HepG2 (cell line): ENCODE measurements around the gene ELN. TPM values are rescaled to one million over a fixed set of nuclear protein-coding genes. Genes with fewer than 3 reads are reported as not detected.

Experiments
- AKNA ChIP-seq: sonication (generic); formaldehyde crosslinking; IDR thresholded peaks from 2 replicates; pipeline ENCODE4 v1.4.0; 2020; ENCODE audit warnings: missing genetic modification reagents, borderline replicate concordance
- CCDC6 ChIP-seq: sonication (generic); formaldehyde crosslinking; IDR thresholded peaks from 2 replicates; pipeline ENCODE4 v1.8.1; 2022; ENCODE audit warnings: mild to moderate bottlenecking, missing genetic modification reagents, moderate library complexity
- E2F1 ChIP-seq: sonication (generic); formaldehyde crosslinking; IDR thresholded peaks from 2 replicates; pipeline ENCODE4 v1.5.0; 2020; ENCODE audit warnings: missing genetic modification reagents
- GFI1 ChIP-seq: sonication (generic); formaldehyde crosslinking; IDR thresholded peaks from 2 replicates; pipeline ENCODE4 v1.5.0; 2020; ENCODE audit warnings: missing genetic modification reagents, mild to moderate bottlenecking, borderline replicate concordance
- HIVEP1 ChIP-seq: sonication (generic); formaldehyde crosslinking; IDR thresholded peaks from 2 replicates; pipeline ENCODE4 v1.4.0; 2020; ENCODE audit warnings: mild to moderate bottlenecking, missing genetic modification reagents
- IRF2 ChIP-seq: IDR thresholded peaks from 2 replicates; pipeline ENCODE4 v1.6.1; 2018; ENCODE audit warnings: missing genetic modification reagents, missing compliant biosample characterization
- RFXAP ChIP-seq: sonication (generic); formaldehyde crosslinking; IDR thresholded peaks from 2 replicates; pipeline ENCODE4 v1.4.0; 2020; ENCODE audit warnings: missing genetic modification reagents, borderline replicate concordance
- RXRB ChIP-seq: IDR thresholded peaks from 2 replicates; pipeline ENCODE4 v1.6.1; 2016; ENCODE audit warnings: borderline replicate concordance, missing genetic modification reagents, missing compliant biosample characterization
- TBX3 ChIP-seq: fragments of 450-650 bp; IDR thresholded peaks from 2 replicates; pipeline ENCODE4 v1.6.1; 2017; ENCODE audit warnings: antibody characterized with exemption, mild to moderate bottlenecking, inconsistent platforms, borderline replicate concordance
- ZNF367 ChIP-seq: sonication (generic); formaldehyde crosslinking; IDR thresholded peaks from 2 replicates; pipeline ENCODE4 v1.4.0; 2020; ENCODE audit warnings: missing genetic modification reagents, borderline replicate concordance
- ZNF441 ChIP-seq: sonication (generic); formaldehyde crosslinking; IDR thresholded peaks from 2 replicates; pipeline ENCODE4 v1.7.0; 2021; ENCODE audit warnings: missing genetic modification reagents, borderline replicate concordance
- ZNF557 ChIP-seq: sonication (generic); formaldehyde crosslinking; IDR thresholded peaks from 2 replicates; pipeline ENCODE4 v1.4.0; 2020; ENCODE audit warnings: missing genetic modification reagents
- ZNF558 ChIP-seq: sonication (generic); formaldehyde crosslinking; IDR thresholded peaks from 2 replicates; pipeline ENCODE4 v1.9.0; 2022; ENCODE audit warnings: mild to moderate bottlenecking, missing genetic modification reagents, borderline replicate concordance
- ZNF883 ChIP-seq: sonication (generic); formaldehyde crosslinking; IDR thresholded peaks from 2 replicates; pipeline ENCODE4 v1.5.1; 2020; ENCODE audit warnings: mild to moderate bottlenecking, missing genetic modification reagents; ENCODE audit errors: not compliant biosample characterization
- ZSCAN21 ChIP-seq: sonication (generic); formaldehyde crosslinking; IDR thresholded peaks from 2 replicates; pipeline ENCODE4 v1.8.0; 2022; ENCODE audit warnings: mild to moderate bottlenecking, missing genetic modification reagents, moderate library complexity, borderline replicate concordance
- polyA plus RNA-seq, 8 experiments: library from polyadenylated mRNA; depleted of rRNA in 3 of 8; stranded (reverse) in 7 of 8; unstranded in 1 of 8; fragments of >200 nt; fragmentation: Illumina TruSeq in 4 of 8; extraction: Trizol in 4 of 8; gene quantifications; 2 replicates each; pipeline versions ENCODE4 v1.2.1 to v1.2.3, GENCODE V29; 2011 to 2016; ENCODE audit warnings: low read depth in 4 of 8, missing spikeins in 1 of 8, mixed read lengths in 1 of 8; ENCODE audit not compliant: insufficient read depth in 1 of 8
- total RNA-seq, 5 experiments: library from RNA; depleted of rRNA; stranded (reverse); fragments of >200 nt; fragmentation: Illumina TruSeq; extraction: Trizol; gene quantifications; 2 replicates each; pipeline ENCODE4 v1.2.3, GENCODE V29; 2016; ENCODE audit warnings: low read depth in 1 of 5
- TF ChIP-seq, protein P1 (sequence below): fragments of 450-650 bp; IDR thresholded peaks from 2 replicates; pipeline ENCODE4 v1.6.1; 2017
- TF ChIP-seq, protein P2 (sequence below): sonication (generic); formaldehyde crosslinking; IDR thresholded peaks from 2 replicates; pipeline ENCODE4 v1.8.0; 2022; ENCODE audit warnings: missing genetic modification reagents, mild to moderate bottlenecking, borderline replicate concordance
- TF ChIP-seq, protein P3 (sequence below): IDR thresholded peaks from 2 replicates; pipeline ENCODE4 v1.6.1; 2012; ENCODE audit warnings: low read depth, low read length, improper control_type of control experiment

The ELN gene
- total and polyA plus RNA-seq, 2 of the 13 experiments (the other 11 are each of a cell fraction or from before 2014, with no cell fraction given), result 0.15 to 0.37 TPM

GRCh38 chr7:73978661-73979563 lies 49.1 kb upstream of the ELN start (continued):
- TF ChIP-seq, protein P1, sequence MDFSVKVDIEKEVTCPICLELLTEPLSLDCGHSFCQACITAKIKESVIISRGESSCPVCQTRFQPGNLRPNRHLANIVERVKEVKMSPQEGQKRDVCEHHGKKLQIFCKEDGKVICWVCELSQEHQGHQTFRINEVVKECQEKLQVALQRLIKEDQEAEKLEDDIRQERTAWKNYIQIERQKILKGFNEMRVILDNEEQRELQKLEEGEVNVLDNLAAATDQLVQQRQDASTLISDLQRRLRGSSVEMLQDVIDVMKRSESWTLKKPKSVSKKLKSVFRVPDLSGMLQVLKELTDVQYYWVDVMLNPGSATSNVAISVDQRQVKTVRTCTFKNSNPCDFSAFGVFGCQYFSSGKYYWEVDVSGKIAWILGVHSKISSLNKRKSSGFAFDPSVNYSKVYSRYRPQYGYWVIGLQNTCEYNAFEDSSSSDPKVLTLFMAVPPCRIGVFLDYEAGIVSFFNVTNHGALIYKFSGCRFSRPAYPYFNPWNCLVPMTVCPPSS, result no peak
- no peak for TF ChIP-seq ZNF557 (CRISPR knock-in tag)
- TF ChIP-seq, protein P2, sequence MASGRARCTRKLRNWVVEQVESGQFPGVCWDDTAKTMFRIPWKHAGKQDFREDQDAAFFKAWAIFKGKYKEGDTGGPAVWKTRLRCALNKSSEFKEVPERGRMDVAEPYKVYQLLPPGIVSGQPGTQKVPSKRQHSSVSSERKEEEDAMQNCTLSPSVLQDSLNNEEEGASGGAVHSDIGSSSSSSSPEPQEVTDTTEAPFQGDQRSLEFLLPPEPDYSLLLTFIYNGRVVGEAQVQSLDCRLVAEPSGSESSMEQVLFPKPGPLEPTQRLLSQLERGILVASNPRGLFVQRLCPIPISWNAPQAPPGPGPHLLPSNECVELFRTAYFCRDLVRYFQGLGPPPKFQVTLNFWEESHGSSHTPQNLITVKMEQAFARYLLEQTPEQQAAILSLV (CRISPR knock-in tag), result peak; percentile 67; the same call in 1 of the 2 replicates
- TF ChIP-seq ZNF558 (CRISPR knock-in tag), result no peak
- TF ChIP-seq CCDC6 (CRISPR knock-in tag), result no peak
- TF ChIP-seq, protein P3, sequence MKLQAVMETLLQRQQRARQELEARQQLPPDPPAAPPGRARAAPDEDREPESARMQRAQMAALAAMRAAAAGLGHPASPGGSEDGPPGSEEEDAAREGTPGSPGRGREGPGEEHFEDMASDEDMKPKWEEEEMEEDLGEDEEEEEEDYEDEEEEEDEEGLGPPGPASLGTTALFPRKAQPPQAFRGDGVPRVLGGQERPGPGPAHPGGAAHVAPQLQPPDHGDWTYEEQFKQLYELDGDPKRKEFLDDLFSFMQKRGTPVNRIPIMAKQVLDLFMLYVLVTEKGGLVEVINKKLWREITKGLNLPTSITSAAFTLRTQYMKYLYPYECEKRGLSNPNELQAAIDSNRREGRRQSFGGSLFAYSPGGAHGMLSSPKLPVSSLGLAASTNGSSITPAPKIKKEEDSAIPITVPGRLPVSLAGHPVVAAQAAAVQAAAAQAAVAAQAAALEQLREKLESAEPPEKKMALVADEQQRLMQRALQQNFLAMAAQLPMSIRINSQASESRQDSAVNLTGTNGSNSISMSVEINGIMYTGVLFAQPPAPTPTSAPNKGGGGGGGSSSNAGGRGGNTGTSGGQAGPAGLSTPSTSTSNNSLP, result no peak
- TF ChIP-seq ZNF367 (CRISPR knock-in tag), result no peak
- peak; percentile 94 for TF ChIP-seq RXRB (CRISPR knock-in tag)
- TF ChIP-seq AKNA (CRISPR knock-in tag), result no peak
- no peak for TF ChIP-seq E2F1 (CRISPR knock-in tag)
- no peak for TF ChIP-seq GFI1
- no peak for TF ChIP-seq ZNF441 (CRISPR knock-in tag)
- TF ChIP-seq TBX3, result no peak
- no peak for TF ChIP-seq HIVEP1
- 0 out of 2 replicates have a peak, but pooled peaks have one; percentile 23 for TF ChIP-seq ZSCAN21 (CRISPR knock-in tag)
- TF ChIP-seq RFXAP (CRISPR knock-in tag), result 0 out of 2 replicates have a peak, but pooled peaks have one; percentile 72
- TF ChIP-seq ZNF883 (CRISPR knock-in tag), result no peak
- TF ChIP-seq IRF2 (CRISPR knock-in tag), result 0 out of 2 replicates have a peak, but pooled peaks have one; percentile 23
